Hepatic stellate cell (primary cell): Measurements from ENCODE around the gene LPIN3.

Experiments
- DNase-seq: peaks from one replicate; pipeline ENCODE4 v3.0.0; 2011; ENCODE audit warnings: low spot score

Gene LPIN3

DNA sequence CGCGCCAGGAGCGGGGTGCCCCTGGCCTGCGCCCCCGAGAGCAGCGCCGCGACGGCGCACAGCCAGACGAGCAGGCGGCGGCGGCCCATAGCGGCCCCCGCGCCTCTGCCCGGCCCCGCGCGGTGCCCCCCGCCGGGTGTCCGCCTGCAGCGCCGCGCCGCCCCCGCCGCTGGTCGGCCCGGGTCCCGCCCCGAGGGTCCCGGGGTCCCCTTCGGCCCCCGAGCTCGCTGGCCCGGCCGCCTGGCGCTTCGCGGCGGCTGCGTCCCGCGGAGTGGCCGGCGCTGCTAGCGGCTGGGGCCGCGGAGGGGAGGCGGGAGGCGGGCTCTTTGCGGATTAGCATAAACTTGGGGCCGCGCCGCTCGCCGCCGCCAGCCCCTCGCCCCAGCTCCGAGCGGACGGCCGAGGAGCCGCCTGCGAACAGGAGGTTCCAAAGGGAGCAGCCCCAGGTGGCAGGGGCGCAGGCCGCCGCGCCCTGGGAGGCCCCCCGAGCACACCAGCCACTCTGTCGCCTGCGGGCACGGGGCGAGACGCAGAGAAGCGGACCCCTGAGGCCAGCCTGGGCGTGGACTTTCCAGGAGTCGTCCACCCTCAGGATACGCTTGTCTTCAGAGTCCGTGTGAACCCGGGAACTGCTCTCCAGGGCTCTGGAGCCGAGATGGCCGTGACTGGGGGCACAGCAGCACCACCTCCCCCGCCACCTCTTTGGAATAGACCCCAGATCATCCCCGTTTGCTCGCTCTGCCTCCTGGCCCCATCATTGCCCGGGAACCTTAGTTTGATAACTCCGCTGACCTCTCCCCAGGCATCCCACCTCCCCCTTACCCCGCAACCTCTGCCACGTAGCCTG, 26.1 kb downstream of the LPIN3 start, which contains the start of gene EMILIN3:
Gene EMILIN3, minus strand, starts transcription at position 273 of the 847 bp plus-strand sequence. Its CDS starts 184 bp downstream, at position 89.
- no peak for DNase-seq

GRCh38 chr20:41367393-41367695, 26.7 kb downstream of the LPIN3 start:
- no peak for DNase-seq

DNA sequence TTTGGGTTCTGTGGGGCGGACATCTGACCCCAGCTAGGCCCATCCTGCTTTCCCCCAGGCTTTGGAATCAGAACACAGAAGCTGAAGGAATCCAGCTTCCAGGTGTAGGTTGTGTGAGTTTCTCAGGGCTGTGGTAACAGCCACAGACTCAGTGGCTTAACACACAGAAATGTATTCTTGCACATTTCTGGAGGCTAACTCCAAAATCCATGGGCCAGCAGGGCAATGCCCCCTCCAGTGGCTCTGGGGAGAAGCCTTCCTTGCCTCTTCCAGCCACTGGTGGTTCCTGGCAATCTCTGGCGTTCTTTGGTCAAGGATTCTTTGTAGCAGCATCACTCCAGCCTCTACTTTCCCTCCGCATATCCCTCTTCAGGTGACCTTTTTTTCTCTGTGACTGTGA, 27.3 kb downstream of the LPIN3 start:
- DNase-seq: no peak

DNA sequence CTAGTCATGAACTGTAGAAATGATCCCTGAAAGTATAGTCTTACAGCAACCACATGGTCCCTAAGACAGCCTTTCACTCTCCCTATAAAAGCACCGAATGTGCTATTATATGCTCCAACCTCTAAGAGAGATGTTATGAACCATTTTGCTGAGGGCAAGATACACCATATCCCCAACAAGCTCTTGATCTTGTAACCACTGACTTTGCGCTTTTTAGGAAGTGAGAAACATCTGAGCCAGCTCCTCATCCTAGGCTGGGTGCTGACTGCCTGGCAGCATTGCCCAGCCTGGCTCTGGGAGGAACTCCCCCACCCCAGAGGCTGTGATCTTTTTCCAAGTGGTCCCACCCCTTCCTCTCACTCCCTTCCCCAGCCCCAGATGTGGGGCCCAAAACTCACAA, 29.1 kb downstream of the LPIN3 start:
- DNase-seq: no peak

- no peak for DNase-seq
Observed at GRCh38 chr20:41370176-41370575, 29.6 kb downstream of the LPIN3 start.

DNA sequence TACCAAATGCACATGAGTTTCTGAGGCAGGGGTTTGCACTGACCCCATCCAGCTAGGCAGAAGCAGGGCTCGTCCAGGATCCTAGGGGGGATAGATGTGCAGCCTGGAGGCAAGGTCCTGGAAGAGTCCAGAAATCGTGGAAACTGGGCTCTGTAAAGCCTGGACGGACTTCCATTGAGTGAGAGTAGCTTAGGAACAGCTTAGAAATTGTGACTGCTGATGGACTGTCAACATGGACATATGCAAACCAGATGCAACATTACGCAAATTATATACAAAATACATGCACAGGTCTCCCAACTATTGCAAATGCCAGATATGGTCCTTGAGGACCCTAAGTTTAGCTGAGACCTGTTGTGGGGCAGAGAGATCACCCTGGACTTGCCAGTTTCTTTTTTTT, 30.8 kb downstream of the LPIN3 start:
- no peak for DNase-seq

DNA sequence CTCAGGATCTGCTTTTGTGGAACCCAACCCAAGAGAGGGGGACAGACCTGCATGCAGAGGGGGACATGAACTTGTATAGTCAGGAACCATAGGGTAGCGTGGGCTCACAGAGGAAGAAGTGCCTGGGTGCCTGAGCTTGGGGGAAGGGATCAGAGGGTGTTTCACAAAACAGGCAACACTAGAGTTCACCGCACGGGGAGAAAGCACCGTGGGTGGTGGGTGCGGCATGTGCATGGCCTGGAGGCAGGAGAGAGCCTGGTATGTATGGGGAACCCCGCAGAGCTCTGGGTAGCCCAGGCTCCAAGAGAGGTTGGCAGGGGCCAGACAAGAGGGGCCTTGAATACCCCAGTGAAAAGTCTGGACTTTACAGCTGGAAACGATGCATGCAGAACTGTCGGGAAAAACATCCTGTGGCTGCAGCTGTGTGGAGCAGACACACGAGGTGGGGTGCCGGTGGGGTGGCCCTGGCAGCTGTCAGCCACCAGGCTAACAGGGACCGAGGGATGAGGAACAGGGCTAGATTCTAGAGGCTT, 32.7 kb downstream of the LPIN3 start:
- no peak for DNase-seq

DNA sequence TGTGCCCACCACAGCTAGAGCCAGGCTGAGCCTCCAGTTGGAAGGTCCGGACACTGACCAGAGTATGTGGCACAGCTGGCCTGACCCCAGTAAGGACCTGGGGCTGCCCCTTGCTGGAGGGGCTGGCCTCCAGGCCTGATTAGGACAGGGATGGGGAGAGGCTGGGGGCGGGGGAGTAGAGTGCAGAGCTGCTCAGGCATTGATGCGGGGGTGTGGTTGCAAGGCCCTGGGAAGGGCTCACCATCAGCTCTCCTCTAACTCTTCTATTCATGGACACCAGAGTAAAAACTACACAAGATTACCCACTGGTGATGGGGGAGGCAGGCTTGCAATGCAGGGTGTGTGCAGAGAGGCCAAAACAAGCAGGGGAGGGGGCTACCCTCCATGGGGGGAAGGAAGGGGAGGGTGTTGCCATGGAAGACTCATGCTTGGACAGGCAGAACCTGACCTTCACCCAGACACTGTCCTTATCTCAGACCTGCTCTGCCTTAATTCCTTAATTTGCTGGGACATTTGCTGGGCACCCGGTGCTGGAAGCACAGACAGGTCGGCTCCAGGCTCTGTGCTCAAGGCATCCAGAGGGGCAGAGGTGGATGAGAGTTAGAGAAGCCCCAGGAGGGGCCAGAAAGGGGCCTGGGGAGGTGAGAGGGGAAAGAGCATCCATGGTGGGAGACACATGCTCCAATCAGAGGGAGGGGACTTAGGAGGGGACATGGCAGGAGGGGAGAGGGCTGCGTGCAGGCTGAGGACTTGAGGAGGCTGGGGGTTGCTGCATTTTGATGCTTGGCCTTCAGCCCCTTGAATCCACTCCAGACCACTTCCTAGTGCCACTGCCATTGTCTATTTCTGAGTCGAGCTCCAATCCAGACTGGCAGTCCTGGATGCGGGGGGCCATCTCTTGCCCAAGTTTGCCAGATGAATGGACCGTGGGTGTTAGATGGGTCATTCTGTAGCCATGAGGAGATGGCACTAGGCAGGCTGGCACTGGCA, 33.6 kb downstream of the LPIN3 start:
- DNase-seq: no peak

DNA sequence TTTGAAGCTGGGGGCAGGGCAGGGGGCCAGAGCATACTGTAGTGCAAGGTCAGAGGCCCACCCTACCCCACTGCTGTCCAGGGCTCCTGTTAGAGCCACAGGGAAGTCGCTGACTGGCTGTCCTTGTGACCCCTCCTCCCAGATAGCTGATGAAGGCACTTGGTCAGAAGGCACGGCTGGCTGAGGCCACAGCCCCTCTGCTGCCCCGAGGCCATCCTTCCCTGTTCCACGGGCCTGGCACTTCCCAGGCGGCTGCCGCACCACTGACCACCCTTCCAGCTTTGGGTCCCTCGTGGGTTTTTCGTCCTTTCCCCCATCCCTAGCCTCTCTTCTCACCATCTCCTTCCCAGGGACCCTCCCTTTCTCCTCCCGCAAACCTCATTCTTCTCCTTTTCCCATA, 35.2 kb downstream of the LPIN3 start:
- no peak for DNase-seq

- DNase-seq: no peak
Observed at GRCh38 chr20:41376349-41376748, 35.7 kb downstream of the LPIN3 start.

GRCh38 chr20:41377275-41377674, 36.7 kb downstream of the LPIN3 start:
- DNase-seq: no peak

DNA sequence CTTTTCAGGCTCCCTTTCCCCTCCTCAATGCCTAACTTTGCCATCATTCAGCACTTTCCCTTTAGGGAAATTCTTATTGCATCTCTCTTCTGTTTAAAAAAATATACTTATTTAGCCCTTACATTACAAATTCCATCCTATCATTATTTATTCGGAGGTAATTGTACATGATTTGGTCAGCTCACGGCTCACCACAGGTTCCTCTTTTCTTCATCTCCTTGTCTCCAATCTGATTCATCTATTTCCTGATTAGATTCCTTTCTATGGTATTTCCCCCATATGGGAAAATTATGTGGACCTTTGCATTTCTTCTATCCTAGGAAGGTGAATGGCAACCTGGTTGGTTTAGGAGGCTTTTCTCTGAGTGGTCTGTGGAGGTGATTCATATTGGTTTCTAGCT, 38.9 kb downstream of the LPIN3 start:
- DNase-seq: no peak

DNA sequence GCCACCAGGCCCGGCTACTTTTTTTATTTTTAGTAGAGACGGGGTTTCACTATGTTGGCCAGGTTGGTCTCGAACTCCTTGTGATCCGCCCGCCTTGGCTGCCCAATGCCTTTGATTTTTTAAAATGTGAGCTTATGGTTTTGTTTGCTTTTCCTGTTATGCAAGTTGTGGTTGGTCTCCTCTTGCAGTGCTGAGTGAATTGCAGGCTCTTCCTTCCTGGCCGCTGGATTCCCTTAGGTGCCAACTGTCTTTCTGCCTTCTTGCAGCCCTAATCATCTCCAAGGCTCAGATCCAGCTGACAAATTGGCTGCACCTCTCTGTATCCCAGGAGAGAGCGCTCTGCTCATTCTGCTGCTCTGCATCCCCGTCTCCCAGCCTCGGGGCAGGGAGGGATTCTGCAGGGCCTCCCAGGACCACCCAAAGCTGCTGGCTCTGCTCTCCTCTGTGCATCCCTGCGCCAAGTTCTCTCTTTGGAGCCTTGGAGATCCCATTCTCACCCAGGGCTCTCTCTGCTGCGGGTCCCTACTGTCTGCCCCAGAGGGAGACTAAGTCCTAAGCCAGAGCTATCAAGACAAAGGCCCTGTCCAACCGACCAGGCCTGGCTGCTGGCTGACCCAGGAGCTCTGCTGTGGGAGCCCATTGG, 40.1 kb downstream of the LPIN3 start:
- DNase-seq: no peak

DNA sequence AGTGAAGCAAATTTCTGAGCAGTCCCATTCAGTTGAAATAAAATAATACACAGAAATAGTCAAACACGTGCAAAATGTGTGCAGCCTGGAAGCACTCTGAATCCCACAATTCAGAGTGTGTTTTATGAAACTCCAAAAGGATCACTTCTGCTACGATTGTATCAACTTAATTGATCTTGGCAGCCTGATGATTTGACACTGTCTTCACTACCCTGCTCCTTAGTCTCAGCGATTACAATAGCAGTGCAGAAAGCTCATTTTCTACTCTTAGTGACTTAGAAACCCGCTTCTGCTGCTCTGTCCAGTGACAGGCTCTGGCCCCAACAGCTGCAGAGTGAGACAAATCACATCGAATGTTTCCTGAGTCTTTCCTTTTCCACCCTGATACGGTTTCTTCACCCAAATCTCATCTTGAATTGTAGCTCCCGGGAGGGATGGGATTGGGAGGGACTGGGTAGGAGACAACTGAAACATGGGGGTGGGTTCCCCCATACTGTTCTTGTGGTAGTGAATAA, 42.2 kb downstream of the LPIN3 start:
- DNase-seq: no peak

GRCh38 chr20:41386502-41387427, 46.1 kb downstream of the LPIN3 start:
- no peak for DNase-seq

DNA sequence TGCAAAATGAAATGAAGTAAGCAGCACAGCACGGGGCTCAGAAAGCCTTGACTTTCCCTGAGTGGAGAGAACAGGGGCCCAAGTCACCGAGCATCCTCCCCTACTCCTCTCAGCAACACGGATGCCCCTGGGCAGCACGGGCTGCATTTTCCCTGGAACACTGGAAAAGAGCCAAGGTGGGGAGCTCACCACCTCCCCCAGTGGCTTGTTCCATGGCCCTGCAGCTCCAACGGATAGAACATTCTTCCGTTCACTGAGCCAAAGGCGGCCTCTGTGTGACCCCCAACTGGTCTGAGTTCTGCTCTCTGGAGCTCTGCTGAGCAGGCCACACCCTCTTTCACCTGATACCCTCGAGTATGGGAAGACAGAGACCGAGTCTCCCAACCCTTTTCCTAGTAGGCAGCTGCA, 46.8 kb downstream of the LPIN3 start:
- DNase-seq: no peak

DNA sequence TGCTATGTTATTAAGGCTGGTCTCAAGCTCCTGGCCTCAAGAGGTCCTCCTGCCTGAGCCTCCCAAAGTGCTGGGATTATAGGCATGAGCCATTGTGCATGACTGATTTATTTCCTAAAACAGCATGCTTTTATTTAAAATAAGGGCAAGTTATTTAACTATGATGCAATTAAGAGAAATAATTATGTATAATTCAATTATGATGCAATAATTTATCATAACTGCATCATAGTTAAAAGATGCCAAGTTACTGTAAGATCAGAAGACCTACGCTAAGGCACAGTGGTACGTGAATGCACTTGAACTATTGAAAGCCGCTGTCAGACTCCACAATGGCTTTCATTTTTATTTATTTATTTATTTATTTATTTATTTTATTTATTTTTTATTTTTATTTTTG, 50.3 kb downstream of the LPIN3 start:
- no peak for DNase-seq

GRCh38 chr20:41391587-41392001, 51.0 kb downstream of the LPIN3 start:
- DNase-seq: no peak

DNA sequence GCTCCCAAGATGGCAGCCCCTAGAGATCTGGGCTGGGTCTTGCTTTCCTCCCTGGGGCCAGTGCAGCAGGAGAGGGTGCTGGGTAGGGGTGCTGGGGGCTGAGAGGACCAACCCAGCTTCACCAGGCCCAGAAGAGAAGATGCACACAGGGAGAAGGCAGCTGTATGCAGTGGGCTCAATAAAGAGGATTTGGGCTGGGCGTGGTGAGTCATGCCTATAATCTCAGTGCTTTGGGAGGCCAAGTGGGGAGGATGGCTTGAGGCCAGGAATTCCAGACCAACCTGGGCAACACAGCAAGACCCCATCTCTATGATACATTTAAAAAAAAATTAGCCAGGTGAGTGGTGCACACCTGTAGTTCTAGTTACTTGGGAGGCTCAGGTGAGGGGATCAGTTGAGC, 51.7 kb downstream of the LPIN3 start:
- no peak for DNase-seq

GRCh38 chr20:41392871-41393704, 52.5 kb downstream of the LPIN3 start:
- no peak for DNase-seq
